ENCODE data around the gene FIBP. TPM values are rescaled to one million over a fixed set of nuclear protein-coding genes. Genes with fewer than 3 reads are reported as not detected.

The FIBP gene
- total and polyA plus RNA-seq, 9 donors, result 47.1 to 63.8 (median 59.2) TPM

DNA sequence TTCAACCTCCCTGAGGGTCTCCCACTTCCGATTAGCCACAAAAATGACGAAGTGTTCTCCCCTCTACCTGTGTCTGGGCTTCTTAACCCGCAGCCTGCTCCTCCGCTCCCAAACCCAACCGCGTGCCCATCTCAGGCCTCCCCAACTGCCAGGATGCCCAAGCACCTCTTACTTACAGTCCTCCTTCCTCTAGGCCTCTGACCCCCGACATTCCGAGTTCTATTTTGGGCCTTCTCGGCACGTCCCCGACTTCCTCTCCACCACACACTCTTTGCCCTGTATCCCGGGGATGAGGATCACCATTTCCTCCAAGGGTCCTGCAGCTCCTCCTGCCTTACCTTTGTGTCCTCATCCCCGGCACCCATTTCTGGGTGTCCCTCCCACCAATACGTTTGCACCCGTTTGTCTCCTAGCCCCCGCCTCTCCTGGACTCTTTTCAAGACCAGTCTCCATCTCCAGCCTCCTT is 28.4 kb downstream of the FIBP start:
- no peak for DNase-seq

DNA sequence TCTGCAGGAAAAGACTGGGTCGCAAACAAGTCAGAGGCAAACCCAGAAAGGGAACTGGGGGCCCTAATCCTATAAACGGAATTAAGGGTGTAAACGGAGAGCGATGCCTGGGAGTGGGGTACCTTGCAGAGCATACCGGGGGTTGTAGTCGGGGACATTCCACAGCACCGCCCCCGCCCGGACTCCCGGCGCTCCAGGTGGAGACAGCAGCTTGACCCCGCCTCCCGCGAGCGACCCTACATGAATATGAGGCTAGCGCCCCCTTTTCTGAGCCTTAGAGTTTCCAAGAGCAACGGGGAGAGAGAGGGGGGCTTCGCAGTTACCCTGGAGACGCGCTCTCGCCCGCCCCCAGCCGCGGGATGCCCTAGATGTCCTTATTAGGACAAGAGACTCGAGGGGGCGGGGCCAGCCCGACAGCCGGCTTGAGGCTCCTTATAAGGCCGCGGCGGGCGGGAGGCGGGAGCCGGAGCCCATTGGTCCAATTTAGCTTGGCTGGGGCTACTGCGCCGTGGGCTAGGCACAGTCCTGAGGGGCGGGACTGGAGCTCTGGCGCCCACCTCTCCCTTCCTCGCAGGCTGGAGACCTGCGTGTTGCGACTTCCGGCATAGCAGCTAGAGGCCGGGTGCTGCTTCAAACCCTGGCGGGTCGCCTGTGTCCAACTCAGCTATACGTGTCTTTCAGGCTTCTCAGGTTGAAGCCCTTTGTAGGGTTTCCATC is 29.0 kb downstream of the FIBP start:
- Histone ChIP-seq H3K4me3 (ENCODE audit: low read length) (peak overlapping the region; percentile 95), H3K36me3 (ENCODE audit: control insufficient read depth, insufficient read depth, low read length) (peaks cover 54% of the 10 kb centered on the region), H3K4me1 (ENCODE audit: control insufficient read depth, insufficient read depth, low read length) (peaks cover 48% of the 10 kb centered on the region), H3K27ac (ENCODE audit: low read length) (peak overlapping the region; percentile 100), H3K9me3 (replicated peaks; ENCODE audit: control insufficient read depth, low read depth, low read length) (no peaks in the 10 kb centered on the region), H3K27me3 (ENCODE audit: control insufficient read depth, insufficient read depth, low read length) (no peaks in the 10 kb centered on the region)
- DNase-seq, result peak; percentile 99
- under 1% methylated on average over 46 of the region's 46 CpGs for WGBS (ENCODE audit: insufficient coverage)

More for the DNA sequence above, 28.4 kb downstream of the FIBP start:
- peaks cover 48% of the 10 kb centered on the region for H3K4me1 ChIP-seq (ENCODE audit: control insufficient read depth, insufficient read depth, low read length)
- no peaks in the 10 kb centered on the region for H3K27me3 ChIP-seq (ENCODE audit: control insufficient read depth, insufficient read depth, low read length)
- H3K36me3 ChIP-seq (ENCODE audit: control insufficient read depth, insufficient read depth, low read length), result peaks cover 54% of the 10 kb centered on the region
- 1% methylated on average over 16 of the region's 16 CpGs for WGBS (ENCODE audit: insufficient coverage)
- no peaks in the 10 kb centered on the region for H3K9me3 ChIP-seq (replicated peaks; ENCODE audit: control insufficient read depth, low read depth, low read length)
- H3K4me3 ChIP-seq (ENCODE audit: low read length), result peak overlapping the region; percentile 95
- peak overlapping the region; percentile 100 for H3K27ac ChIP-seq (ENCODE audit: low read length)

DNA sequence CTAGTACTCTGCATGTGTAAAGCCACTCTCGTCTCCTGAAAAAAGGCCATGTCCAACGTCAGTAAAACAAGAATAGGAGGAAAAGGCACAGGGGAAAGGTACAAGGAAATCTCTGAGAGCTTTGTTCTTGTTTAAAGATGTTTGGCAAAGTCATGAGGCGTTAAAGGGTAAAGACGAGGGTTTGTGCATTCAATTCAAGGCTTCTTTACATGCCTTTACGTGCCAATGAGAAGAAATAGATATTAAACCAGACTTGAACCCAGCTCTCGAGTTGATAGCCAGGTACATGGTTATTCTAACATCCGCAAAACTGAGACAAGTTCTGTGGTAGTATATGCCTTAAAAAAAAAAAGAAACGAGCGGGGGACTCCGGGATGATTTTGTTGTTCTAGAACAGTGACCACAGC is 29.6 kb downstream of the FIBP start:
- peak overlapping the region; percentile 95 for H3K4me3 ChIP-seq (ENCODE audit: low read length)
- H3K36me3 ChIP-seq (ENCODE audit: control insufficient read depth, insufficient read depth, low read length), result peaks cover 54% of the 10 kb centered on the region
- H3K27ac ChIP-seq (ENCODE audit: low read length), result peak overlapping the region; percentile 100
- DNase-seq, result no peak
- H3K4me1 ChIP-seq (ENCODE audit: control insufficient read depth, insufficient read depth, low read length), result peaks cover 48% of the 10 kb centered on the region
- H3K9me3 ChIP-seq (replicated peaks; ENCODE audit: control insufficient read depth, low read depth, low read length), result no peaks in the 10 kb centered on the region
- H3K27me3 ChIP-seq (ENCODE audit: control insufficient read depth, insufficient read depth, low read length), result no peaks in the 10 kb centered on the region
- 0% methylated on average over 6 of the region's 10 CpGs for WGBS (ENCODE audit: insufficient coverage)

DNA sequence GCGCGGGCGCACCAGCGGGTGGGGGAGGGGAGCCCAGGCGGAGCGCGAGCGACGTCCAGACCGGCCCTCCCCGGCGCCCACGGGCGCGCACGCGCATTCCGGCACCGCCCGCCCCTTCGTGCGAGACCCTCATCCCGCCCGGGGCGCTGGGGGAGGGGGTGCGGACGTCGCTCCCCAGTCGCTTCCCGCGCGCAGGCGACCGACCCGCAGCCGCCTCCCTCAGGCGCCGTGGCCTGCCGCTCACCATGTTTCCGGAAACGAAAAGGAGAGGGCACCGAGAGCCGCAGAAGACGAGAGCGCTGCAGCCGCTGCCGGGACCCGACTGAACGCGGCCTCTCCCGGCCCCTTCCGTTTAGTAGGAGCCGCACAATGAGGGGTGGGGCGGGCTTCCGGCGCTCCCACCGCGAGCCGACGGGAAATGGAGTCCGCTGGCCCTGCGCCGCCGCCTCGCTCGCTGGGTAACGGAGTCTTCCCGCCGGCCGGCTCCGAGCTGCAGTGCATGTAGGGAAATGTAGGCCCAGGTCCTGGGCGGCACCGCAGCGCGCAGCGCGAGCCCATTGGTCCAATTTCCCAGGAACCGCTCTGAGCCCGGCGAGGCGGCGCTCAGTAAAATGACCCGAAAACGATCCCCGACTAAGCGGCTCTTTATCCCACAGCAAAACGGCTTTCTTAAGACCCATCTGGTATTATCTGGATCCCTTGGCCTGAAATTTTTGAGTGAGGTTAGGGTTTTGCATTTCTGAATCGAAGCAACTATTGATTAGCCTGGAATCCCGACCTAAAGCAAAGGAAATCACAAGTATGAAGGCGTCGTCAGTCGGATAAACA is 30.2 kb downstream of the FIBP start, which contains the start of gene CFL1:
CFL1 (minus strand) TSS at position 328 of the 828 bp plus-strand sequence; CDS start at position 247, 81 bp downstream.
- peaks cover 54% of the 10 kb centered on the region for H3K36me3 ChIP-seq (ENCODE audit: control insufficient read depth, insufficient read depth, low read length)
- peak within 1 kb of the TSS; percentile 98 for H3K4me3 ChIP-seq (ENCODE audit: low read length)
- H3K4me1 ChIP-seq (ENCODE audit: control insufficient read depth, insufficient read depth, low read length), result peaks cover 48% of the 10 kb centered on the region
- H3K27me3 ChIP-seq (ENCODE audit: control insufficient read depth, insufficient read depth, low read length), result no peaks in the 10 kb centered on the region
- H3K9me3 ChIP-seq (replicated peaks; ENCODE audit: control insufficient read depth, low read depth, low read length), result no peaks in the 10 kb centered on the region
- H3K27ac ChIP-seq (ENCODE audit: low read length), result peak within 1 kb of the TSS; percentile 100
- DNase-seq, result peak; percentile 99
- under 1% methylated on average over 76 of the region's 92 CpGs for WGBS (ENCODE audit: insufficient coverage)

DNA sequence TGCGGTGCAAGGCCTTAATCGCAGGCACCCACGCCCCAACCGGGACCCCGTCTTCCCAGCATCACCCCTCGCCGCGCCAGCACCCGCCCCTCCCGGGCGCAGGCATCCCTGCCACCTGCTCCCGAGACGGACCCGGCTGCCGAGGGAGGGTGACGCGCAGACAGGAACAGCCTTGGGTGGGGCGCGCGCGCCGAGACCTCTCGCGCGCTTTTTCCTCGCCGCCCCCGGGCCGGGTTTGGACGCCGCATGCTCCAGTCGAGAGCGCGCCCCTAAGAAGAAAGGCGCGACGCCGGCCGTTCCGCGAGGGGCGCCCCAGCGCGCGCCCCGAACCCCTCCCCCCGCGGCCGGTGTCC is 30.8 kb downstream of the FIBP start:
- Histone ChIP-seq H3K27ac (ENCODE audit: low read length) (peak overlapping the region; percentile 93), H3K4me1 (ENCODE audit: control insufficient read depth, insufficient read depth, low read length) (peaks cover 44% of the 10 kb centered on the region), H3K36me3 (ENCODE audit: control insufficient read depth, insufficient read depth, low read length) (peaks cover 54% of the 10 kb centered on the region), H3K4me3 (ENCODE audit: low read length) (peak overlapping the region; percentile 98), H3K27me3 (ENCODE audit: control insufficient read depth, insufficient read depth, low read length) (no peaks in the 10 kb centered on the region), H3K9me3 (replicated peaks; ENCODE audit: control insufficient read depth, low read depth, low read length) (no peaks in the 10 kb centered on the region)
- no peak for DNase-seq
- WGBS (ENCODE audit: insufficient coverage), result 0% methylated on average over 46 of the region's 49 CpGs

DNA sequence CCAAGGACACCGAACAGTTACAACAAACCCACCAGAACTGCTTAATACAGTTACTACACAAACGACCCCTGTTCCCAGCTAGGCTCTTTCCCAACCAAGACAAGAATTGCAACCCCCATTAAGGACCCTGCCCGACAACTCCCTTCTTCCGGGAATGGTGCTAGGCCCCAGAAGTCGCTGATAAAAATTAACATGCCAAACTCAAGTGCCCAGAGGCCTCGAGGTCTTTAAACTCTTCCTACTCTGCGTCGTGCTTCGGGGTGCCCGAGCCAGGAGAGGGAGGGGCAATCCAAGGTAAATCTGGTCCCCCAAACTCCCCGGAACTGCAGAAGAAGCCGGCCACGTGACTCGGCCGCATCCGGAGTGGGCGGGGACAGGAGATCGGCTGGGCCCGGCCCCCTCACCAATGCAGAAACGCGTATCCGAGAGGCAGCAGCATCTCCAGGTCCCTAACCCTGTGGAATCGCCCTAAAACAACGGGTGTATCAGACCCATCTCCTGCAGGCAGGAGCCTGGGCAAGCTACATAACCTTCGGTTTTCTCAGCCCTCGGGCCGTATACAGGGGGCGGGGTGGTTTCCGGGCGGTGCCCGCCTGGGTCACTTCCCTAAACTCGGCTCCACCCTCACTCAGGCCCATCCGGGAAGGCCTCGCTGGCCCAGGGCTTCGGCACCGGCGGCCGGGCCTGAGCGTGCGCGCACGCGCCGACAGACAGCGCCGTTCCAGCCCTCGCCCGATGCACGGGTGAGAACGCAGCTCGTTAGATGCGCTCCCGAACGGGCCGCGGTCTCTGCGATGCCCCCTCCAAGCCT is 31.4 kb downstream of the FIBP start:
- peak overlapping the region; percentile 98 for H3K4me3 ChIP-seq (ENCODE audit: low read length)
- peak overlapping the region; percentile 93 for H3K27ac ChIP-seq (ENCODE audit: low read length)
- no peaks in the 10 kb centered on the region for H3K9me3 ChIP-seq (replicated peaks; ENCODE audit: control insufficient read depth, low read depth, low read length)
- peak; percentile 88 for DNase-seq
- peaks cover 38% of the 10 kb centered on the region for H3K4me1 ChIP-seq (ENCODE audit: control insufficient read depth, insufficient read depth, low read length)
- no peaks in the 10 kb centered on the region for H3K27me3 ChIP-seq (ENCODE audit: control insufficient read depth, insufficient read depth, low read length)
- 2% methylated on average over 53 of the region's 57 CpGs for WGBS (ENCODE audit: insufficient coverage)
- peaks cover 54% of the 10 kb centered on the region for H3K36me3 ChIP-seq (ENCODE audit: control insufficient read depth, insufficient read depth, low read length)

DNA sequence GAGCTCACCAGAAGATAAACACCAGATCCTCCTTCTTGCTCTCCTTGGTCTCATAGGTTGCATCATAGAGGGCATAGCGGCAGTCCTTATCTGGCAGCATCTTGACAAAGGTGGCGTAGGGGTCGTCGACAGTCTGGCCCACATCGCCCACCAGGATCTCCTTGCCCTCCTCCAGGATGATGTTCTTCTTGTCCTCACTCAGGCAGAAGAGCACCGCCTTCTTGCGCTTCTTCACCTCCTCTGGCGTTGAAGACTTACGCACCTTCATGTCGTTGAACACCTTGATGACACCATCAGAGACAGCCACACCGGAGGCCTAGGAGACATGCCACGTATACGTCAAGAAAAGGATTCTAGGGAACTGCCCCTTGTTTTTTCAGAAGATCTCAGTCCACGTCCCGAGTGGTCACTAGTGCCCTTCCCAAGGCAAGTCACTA is 32.3 kb downstream of the FIBP start:
- DNase-seq, result peak; percentile 15
- H3K27ac ChIP-seq (ENCODE audit: low read length), result no peak overlapping the region

DNA sequence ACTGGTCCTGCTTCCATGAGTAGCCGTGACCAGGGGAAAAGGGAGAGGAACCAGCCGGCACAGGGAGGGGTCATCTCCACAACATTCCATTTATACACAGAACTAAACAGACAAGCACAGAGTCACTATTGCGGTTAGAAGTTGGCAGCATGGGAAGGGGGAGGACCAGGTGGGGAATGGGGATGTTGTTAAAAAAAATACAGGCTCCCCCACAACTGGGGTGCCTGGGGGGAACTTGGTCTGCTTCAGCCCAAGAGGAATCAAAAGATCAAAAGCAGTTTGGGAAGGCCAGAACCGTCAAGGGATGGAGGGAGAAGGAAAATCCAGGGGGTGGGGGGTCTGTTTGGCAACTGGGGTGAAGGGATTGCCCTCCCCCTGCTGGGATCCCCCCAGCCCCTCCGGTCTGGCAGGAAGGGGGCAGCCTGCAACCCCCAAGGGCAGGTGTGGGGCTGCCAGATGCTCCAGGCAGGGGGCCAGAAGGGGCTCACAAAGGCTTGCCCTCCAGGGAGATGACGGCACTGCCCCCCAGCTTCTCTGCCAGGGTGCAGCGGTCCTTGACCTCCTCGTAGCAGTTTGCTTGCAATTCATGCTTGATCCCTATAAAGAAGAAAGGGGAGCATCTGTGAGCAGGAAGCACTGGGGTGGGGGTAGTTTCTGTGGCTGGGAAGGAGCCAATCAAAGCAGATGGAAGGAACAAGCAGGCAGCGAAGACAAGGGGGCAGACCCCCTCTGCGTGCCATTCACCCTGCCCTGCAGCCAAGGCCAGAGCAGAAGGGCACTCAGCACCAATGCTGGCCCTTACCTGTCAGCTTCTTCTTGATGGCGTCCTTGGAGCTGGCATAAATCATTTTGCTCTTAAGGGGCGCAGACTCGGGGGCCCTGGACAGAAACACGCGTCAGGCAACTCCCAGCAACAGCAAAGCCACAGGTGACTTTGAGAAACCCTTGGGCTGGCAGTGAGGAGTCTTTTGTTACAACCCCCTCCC is 33.1 kb downstream of the FIBP start:
- Histone ChIP-seq H3K9me3 (replicated peaks; ENCODE audit: control insufficient read depth, low read depth, low read length) (peaks cover 4% of the 10 kb centered on the region), H3K4me3 (ENCODE audit: low read length) (no peak overlapping the region), H3K27ac (ENCODE audit: low read length) (no peak overlapping the region), H3K36me3 (ENCODE audit: control insufficient read depth, insufficient read depth, low read length) (peaks cover 58% of the 10 kb centered on the region), H3K27me3 (ENCODE audit: control insufficient read depth, insufficient read depth, low read length) (no peaks in the 10 kb centered on the region), H3K4me1 (ENCODE audit: control insufficient read depth, insufficient read depth, low read length) (peaks cover 27% of the 10 kb centered on the region)
- WGBS (ENCODE audit: insufficient coverage), result 77% methylated on average over 12 of the region's 15 CpGs
- DNase-seq, result peak; percentile 8

More for the DNA sequence above, 32.3 kb downstream of the FIBP start:
- peaks cover 29% of the 10 kb centered on the region for H3K4me1 ChIP-seq (ENCODE audit: control insufficient read depth, insufficient read depth, low read length)
- H3K9me3 ChIP-seq (replicated peaks; ENCODE audit: control insufficient read depth, low read depth, low read length), result peaks cover 4% of the 10 kb centered on the region
- no peaks in the 10 kb centered on the region for H3K27me3 ChIP-seq (ENCODE audit: control insufficient read depth, insufficient read depth, low read length)
- H3K36me3 ChIP-seq (ENCODE audit: control insufficient read depth, insufficient read depth, low read length), result peaks cover 58% of the 10 kb centered on the region
- WGBS (ENCODE audit: insufficient coverage), result 90% methylated on average over 10 of the region's 15 CpGs
- no peak overlapping the region for H3K4me3 ChIP-seq (ENCODE audit: low read length)

DNA sequence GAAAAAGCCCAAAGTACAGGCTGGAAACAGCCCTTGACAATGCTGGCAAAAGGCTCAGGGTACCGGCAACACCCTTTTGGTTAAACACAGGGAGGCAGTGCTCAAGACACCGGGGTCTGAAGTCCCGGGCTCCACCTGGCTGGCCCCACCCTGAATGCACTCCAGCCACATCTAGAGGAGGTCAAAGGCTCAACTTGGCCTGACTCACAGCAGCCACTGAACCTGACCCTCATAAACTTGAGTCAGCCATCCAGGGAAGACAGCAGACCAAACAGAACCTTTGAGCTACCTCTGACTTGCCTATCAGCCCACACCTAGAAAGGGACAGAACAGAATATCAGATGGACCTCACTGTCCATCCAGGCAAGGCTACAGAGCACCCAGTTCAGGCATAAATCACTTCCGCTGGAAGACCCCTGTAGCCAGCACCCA is 34.1 kb downstream of the FIBP start:
- Histone ChIP-seq H3K36me3 (ENCODE audit: control insufficient read depth, insufficient read depth, low read length) (peaks cover 58% of the 10 kb centered on the region), H3K4me1 (ENCODE audit: control insufficient read depth, insufficient read depth, low read length) (peaks cover 18% of the 10 kb centered on the region)

More for the DNA sequence above, 34.1 kb downstream of the FIBP start:
- peaks cover 4% of the 10 kb centered on the region for H3K9me3 ChIP-seq (replicated peaks; ENCODE audit: control insufficient read depth, low read depth, low read length)
- peak; percentile 2 for DNase-seq
- WGBS (ENCODE audit: insufficient coverage), result 93% methylated on average over 4 of the region's 4 CpGs
- no peaks in the 10 kb centered on the region for H3K27me3 ChIP-seq (ENCODE audit: control insufficient read depth, insufficient read depth, low read length)
- no peak overlapping the region for H3K4me3 ChIP-seq (ENCODE audit: low read length)
- H3K27ac ChIP-seq (ENCODE audit: low read length), result no peak overlapping the region
